Measurements from ENCODE around the gene WWTR1.

- TF ChIP-seq EZH2 (IDR thresholded peaks at IDR 0.05; ENCODE audit: borderline replicate concordance, low read length): no peak
- TF ChIP-seq CTCF (IDR thresholded peaks at IDR 0.05; ENCODE audit: low read length): no peak
These were observed 10.5 kb downstream of the WWTR1 start for GRCh38 chr3:149647285-149647684.

All from OCI-LY1 (cell line).